RCC 7860 (cell line): ENCODE results near the gene RALGAPB.
A peak's percentile ranks its signal among the peaks of the same experiment; 100 is the strongest.
"Not testable (repeated sequence)": the region's sequence is repeated elsewhere in the genome, so short reads cannot be mapped to it uniquely, and the experiment has no call there.

Experiments
- DNase-seq: peaks from one replicate; pipeline ENCODE4 v3.0.0-alpha.2; 2015; ENCODE audit warnings: low spot score
- FAIRE-seq: peaks from 2 replicates; lab custom pipeline; 2012; peaks lifted over from hg19 to GRCh38; lab: Jason Lieb, UNC

Gene RALGAPB

DNA sequence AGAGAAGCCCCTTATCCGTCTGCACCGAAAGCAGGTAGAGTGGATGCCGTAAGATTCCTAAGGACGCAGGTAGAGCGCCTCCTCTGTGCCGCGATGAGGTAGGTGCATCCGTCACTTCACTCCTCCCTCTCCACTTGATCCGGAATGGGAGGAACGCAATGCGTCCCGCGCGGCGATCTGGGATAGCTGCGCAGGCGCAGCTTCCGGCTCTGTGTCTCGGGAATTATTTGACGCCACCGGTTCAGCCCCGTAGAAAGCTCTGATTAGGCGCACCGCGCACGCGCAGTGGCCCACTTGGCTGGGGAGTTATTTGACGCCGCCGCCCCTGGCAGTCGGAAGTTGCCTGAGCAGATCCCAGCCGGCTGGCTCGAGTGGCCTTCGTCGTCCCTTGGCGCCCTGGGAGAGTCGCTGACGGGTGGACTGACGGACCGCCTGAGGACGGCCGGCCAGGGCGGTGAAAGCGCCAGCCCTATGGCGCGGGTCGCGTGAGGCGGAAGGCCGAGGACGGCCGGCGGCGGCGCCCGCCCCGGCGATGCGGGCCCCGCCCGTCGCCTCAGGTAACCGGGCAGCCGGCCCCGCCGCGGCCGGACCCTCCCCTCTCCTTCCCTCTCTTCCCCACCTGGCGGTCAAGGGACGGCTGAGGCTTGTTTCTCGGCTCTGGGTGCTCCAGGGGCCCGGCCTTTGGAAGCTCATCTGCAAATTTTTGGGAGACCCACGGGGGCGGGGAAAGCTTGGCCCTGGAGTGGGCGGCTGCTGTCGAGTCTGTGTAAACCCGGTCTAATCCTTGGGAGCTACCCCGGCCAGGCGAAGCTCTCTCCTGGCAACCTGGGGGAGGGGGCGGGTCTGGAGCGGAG is at the start of gene RALGAPB:
Gene RALGAPB (plus strand): TSS at position 331 of the 854 bp plus-strand sequence. CDS start 15,590 bp downstream, outside the sequence.
- FAIRE-seq (peak; percentile 87), DNase-seq (peak; percentile 98)

DNA sequence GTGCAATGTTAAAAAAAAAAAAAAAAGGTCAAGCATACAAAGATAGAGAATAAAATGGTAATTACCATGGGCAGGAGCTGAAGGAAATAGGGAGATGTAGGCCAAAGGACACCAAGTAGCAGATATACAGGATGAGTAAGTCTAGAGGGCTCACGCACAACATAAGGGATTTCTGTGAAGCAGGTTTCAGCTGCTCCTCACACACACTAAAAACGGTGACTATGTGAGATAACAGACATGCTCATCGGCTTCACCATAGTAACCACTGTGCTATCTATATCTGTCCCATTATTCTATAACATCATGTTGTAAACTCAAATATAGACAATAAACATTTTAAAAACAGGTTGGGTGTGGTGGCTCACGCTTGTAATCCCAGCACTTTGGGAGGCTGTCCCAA is 49.1 kb upstream of the RALGAPB start:
- DNase-seq = no peak

DNA sequence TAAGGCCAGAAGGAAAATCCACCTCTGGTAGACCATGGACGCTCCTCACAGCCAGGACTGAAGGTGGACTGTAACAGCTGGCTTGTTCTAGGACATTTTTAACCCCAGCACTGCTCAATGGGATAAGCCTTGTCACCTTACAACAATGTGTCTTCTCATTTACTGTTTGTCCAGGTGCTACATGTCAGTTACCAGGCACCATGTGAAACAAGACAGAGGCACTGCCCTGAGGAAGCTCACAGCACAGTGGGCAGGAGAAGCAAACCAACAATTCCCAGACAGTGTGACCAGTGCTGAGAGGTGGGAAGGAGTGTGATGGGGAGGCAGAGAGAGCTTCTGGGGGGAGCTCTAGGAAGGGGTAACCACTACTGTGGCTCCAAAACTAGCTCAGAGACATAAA is 48.2 kb upstream of the RALGAPB start:
- FAIRE-seq = no peak
- DNase-seq = no peak

More for the DNA sequence above, 49.1 kb upstream of the RALGAPB start:
- no peak for FAIRE-seq

DNA sequence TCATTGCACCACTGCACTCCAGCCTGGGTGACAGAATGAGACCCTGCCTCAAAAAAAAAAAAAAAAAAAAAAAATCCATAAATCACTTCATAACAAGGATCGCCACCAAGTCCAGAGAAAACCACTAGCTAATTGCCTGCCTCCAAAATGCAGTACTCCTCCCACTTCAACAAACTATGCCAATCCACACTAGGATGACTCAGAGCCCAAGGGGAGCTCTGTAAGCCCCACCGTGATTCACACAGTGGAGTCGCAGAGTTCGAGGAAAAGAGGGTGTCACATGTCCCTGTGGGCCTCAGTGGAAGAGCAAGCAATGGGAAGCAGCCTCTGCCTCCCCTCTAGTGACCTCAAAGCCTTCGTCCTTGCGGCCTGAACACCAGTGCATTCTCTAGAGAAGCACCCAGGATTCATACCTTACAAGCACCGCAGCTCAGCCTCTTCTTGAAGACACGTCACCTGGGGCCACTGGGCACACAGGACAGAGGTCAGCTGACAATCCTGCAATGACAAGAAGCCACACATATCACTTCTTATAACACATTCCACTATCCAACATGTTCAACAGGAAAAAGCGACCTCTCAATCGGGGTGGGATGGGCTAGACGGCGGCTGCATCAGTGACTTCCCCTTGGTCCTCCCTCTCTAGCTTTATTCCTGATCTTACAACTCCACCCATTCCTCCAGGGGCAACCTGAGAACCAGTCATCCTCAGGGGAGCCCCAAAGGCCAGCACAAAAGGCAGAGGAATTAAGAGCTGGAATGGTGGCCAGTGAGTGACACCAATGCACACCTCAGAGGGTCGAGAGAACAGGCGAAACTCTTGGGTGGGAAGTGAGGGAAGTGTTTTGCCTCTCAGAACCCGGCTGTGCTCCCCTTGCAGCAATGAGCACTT is 46.4 kb upstream of the RALGAPB start:
- FAIRE-seq = peak; percentile 97

DNA sequence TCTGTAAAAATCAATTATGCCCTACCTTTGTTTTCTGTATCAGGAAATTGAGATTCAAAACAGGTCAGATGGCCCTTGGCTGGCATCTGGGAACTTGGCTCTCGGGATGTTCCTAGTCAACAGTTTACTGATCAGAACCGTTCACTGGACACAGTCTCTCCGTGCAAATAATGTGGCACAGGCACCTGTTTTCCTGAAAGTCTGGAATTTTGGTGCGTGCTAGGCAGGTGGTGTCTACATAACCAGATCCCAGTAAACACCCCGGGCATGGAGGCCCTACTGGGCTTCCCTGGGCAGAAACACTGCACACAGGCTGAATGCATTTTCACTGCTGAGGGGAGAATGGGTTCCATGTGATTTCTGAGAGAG is 45.0 kb upstream of the RALGAPB start:
- DNase-seq (no peak), FAIRE-seq (no peak)

More for the DNA sequence above, 46.4 kb upstream of the RALGAPB start:
- peak; percentile 95 for DNase-seq

DNA sequence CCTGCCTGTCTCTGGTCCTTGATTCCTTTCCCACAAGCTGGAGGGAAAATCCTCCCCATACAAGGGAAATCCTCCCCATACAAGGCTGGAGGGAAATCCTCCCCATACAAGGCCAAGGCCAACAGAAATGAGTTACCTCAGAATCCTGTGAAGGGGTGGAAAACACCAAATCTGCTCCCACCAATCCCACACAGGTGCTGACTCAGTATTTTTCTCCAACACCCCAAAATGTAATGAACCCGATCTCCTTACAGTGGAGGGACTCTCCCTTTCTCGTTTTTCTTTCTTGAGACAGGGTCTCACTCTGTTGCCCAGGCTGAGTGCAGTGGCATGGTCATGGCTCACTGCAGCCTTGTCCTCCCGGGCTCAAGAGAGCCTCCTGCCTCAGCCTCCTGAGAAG is 43.8 kb upstream of the RALGAPB start:
- FAIRE-seq (no peak), DNase-seq (no peak)

DNA sequence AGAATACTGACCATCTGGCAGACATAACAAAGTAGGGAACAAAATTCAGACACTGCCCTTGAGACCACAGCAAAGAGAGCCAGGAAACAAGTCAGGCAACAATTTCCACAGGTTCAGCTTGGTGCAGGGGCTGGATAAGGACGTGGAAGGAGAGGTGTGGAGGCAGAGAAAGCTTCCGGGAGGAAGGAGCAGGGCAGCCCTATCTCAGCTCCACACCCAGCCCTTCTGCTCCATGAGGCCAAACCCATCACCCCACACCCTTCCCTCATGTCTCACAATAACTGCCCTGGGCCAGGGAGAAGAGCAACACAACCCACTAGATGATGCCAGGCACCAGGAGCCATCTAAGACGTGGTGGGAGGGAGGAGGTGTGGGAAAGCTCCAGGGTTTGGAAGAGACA is 43.3 kb upstream of the RALGAPB start:
- FAIRE-seq = no peak
- DNase-seq = no peak

DNA sequence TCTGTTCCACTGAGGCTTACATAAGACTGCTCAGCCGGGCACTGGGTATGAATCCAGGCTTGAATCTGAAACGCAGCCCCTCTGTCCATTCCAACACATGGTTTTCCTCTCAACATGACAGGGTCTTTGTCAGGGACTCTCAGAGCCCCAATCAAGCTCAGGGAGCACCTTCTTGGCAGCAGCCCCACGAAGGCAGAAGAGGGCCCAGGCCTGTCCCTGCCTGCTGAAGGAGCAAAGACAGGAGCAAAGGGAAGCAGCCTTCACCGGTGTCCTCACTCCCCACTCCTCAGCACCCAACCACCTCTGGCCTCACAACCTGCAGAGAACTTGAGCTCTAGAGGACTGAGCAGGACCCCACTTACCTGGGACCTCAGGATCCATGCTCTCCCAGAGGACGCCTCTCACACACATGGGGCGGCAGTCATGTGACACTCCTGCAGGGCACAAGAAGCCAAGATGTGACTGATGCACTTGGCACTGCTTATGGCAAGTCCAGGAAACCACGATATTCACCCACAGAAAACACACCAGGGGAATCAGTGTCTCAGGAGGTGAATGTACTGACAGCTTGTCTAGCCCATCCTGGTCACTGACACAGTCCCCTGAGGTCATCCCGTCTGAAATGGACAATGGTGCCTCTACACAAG is 41.8 kb upstream of the RALGAPB start:
- FAIRE-seq = no peak

DNA sequence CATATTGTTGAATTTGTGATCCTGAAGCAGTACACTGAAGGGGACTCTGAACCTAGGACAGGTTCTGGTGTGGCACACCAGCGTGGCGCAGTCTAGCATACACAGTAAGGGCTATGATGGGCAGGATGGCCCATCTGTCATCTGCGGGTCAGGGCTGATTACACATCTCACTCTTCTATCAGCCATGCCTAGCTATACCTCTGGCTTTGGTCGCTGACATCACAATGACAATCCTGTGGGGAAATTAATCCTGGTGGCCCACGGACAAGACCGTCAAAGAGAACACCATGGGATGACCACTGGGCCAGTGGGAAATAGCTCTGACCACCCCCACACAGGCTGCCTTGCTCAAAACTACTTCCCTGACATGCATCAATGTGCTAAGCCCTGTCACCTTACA is 40.4 kb upstream of the RALGAPB start:
- no peak for DNase-seq
- FAIRE-seq = no peak

More for the DNA sequence above, 41.8 kb upstream of the RALGAPB start:
- DNase-seq = peak; percentile 50

DNA sequence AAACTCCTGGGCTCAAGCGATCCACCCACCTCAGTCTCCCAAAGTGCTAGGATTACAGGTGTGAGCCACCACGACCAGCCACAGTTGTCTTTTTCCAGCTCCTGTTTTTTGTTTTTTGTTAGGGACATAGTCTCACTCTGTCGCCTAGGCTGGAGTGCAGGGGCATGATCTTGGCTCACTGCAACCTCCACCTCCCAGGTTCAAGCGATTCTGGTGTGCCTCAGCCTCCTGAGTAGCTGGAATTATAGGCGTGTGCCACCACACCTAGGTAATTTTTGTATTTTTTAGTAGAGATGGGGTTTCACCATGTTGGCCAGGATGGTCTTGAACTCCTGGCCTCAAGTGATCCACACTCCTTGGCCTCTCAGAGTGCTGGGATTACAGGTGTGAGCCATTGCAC is 39.8 kb upstream of the RALGAPB start:
- not testable (repeated sequence) for DNase-seq, FAIRE-seq

DNA sequence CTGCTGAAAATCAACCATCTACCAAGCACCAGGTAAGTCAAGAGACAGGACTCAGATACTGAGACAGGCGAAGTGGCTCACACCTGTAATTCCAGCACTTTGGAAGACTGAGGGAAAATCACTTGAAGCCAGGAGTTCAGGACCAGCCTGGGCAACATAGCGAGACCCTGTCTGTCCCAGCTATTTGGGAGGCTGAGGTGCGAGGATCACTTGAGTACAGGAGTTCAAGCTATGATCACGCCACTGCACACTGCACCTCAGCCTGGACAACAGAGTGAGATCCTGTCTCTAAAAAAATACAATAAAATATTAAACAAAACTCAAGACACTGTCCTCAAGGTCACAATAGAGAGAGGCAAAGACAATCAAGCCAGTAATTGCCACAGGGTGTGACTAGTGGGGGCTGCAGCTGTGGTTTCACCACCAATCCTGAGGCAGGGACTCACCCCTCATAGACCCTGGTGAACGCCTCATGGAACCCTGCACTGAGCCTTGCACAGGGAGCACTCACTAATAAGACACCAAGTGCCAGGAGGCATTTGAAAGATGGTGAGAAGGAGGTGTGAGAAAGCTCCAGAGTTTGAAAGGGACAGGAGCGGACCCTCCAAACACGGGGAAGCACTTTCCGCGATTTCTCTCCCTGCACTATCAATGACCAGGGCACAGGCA is 39.2 kb upstream of the RALGAPB start:
- DNase-seq = no peak
- FAIRE-seq = no peak

DNA sequence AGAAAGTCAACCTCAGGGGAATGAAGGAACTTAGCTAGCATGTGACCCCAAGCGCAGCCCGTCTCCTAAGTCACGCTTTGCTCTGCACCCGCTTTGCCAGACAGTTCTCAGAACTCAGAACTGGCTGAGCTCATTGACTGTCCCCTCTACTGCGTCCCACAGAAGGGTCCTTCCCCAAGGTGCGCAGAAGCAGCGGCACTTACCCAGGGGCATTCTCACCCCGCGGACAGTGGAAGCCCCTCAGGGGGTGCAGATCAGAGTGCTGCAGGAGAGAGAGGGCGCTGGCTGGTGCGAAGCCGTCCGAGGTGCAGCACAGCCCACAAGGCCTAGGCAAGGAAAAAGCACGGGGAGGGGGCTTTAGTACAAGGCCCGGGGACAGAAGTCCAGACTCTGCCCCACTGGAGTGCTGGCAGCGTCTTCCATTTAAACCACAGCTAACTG is 38.3 kb upstream of the RALGAPB start:
- no peak for DNase-seq
- FAIRE-seq = no peak

DNA sequence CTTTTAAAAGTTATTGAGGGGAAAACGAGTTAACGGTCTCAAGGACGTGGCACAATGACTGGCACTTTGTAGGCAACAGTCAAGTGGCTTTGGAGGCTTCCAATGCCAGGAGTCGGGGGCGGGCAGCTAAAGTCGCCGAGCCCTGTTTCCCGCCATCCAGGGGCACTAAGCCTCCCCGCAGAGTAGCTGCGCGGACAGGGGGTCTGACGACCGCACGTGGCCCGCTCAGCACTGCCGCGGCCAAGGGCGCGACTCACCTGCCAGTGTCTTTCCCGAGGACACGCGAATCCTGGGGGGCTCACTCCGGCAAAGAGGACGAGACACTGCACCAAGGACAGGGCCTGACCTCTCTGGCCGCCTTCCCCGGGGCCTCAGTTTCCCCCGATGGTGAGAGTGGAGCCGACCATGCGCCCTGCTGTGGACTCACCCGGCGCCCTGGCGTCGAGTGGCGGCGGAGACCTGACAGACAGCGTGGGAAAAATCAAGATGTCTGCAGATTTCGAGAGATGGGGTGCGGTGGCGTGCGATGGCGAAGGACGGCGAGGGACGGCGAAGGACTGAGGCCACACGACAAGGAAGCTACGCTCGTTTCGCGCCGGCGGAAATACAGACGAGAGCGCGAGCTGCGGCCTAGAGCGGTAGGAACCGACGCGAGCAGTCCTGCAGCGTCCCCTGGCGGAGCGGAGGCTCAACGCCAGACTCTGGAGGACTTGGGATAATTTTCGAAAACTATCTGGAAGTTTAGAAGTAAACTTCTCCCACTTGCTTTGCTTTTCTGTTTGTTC is 37.7 kb upstream of the RALGAPB start, which contains the start of gene SNHG17:
Gene SNHG17 (minus strand): TSS at position 559 of the 785 bp plus-strand sequence.
- FAIRE-seq = peak; percentile 52
- DNase-seq = peak; percentile 85

DNA sequence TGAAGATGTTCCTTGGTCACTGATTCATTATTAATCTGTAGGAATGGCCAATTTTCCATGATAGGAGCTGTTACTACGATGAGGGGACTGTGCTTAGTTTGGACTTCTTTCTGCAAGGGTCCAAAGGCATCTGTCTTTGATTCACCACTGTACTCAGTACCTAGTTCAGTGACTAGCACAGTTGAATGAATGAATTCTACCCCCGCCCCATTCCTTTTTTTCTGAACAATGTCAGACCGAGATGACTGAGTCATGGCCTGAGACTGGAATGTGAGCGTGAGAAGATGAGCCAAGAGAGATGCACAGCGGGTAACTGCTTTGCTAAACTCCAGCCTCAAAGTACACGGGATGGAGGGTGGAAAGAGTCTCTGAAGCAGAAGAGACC is 37.1 kb upstream of the RALGAPB start:
- no peak for FAIRE-seq
- DNase-seq = peak; percentile 63

DNA sequence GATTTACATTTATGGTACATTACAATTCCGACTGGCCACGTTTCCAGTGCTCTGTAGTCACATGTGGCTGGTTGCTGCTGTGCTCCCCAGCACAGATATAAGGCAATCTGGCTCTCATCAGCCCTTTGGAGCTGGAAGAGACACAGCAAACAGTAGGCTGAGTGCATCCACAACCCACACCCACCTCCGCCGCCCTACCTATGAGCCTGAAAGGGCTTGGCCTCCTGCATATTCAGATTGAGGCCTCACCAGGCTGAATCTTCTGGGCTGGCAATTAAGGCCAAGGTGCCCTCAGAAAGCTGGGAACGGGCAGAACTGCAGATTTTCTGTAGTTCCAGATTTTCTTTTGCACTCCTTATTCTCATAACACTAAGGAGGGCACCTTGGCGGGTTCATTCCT is 34.8 kb upstream of the RALGAPB start:
- FAIRE-seq (no peak), DNase-seq (no peak)

DNA sequence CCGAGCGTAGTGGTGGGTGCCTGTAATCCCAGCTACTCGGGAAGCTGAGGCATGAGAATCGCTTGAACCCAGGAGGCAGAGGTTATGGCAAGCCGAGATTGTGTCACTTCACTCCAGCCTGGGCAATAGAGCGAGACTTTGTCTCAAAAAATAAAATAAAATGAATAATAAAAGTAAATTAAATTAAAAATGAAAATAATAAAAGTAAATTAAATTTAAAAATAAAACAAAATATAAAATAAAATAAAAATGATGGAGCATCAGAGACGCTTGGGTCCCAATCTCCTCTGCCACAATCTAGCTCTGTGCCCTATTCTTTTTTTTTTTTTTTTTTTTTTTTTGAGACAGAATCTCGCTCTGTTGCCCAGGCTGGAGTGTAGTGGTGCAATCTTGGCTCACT is 31.5 kb upstream of the RALGAPB start:
- not testable (repeated sequence) for DNase-seq, FAIRE-seq

DNA sequence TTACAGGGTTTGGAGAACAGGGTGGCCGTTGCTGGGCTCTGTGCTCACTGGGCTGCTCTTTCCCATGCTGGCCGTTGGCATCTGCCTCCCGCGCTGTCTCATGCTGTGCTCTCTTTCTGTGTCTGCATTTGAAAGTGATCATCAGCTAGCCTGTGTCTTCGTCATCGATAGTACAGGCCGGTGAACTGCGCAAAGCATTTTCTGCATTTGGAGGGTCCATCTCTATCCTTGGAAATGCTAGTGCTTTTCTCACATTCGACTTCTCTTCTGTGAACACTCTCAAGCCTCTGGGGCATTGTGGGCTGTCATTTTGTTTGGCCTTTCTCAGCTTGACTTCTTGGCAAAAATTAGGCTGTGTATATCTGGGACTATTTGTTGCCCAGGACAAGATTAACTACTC is 30.7 kb upstream of the RALGAPB start:
- FAIRE-seq = no peak
- DNase-seq = no peak

DNA sequence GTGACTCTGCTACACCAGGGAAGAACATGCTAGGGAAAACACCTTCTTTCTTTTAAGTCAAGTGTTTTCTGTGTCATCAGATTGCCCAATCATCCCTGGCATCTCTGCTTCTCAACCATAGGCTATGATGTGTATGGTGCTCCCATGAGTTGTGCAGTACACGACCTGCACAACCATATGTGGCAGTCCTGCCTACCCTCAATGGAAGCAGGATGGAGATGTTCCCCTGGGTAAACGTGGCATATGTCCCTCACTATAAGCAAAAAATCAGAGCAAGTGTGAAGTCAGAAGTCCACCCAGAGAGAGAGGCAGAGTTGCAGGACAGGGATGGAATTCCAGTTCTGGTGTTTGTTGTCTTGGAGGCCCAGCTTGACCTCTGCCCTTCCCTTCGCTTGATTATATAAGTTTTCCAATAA is 27.3 kb upstream of the RALGAPB start:
- FAIRE-seq = no peak
- DNase-seq = no peak

DNA sequence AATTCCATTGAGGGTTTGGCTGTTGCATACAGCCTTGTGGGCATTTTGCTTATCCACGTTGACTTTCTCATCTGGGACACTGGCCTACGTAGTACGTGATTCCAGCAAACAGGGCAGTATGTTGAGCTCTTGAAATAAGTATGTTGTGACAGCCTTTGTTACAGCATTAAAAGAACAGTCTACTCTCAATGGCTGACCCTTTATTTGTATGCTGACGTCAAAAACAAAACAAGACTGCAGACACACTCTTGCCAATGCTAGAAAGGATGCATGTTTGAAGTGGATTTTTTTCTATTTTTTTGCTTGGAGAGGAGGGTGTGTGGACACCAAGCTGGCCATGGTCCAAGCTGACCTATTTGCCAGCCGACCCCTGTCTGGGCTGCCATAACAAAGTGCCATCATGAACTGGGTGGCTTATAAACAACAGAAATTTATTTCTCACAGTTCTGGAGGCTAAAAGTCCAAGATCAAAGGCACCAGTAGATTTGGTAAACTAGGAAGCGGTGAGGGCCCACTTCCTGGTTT is 26.7 kb upstream of the RALGAPB start:
- DNase-seq = no peak
- no peak for FAIRE-seq
